Endothelial cell (in vitro differentiated cells): ENCODE measurements around the gene RECQL5. TPM values are rescaled to one million over a fixed set of nuclear protein-coding genes. Genes with fewer than 3 reads are reported as not detected.

Experiments
- DNase-seq: peaks from one replicate; pipeline ENCODE4 v3.0.0; 2021; ENCODE audit warnings: low spot score
- H3K27ac Mint-ChIP-seq: one replicate; pipeline ENCODE4 v1.8.0; 2021; ENCODE audit warnings: mixed read lengths, inconsistent platforms; ENCODE audit not compliant: unreplicated experiment
- H3K27me3 Mint-ChIP-seq: one replicate; pipeline ENCODE4 v1.8.0; 2021; ENCODE audit warnings: mild to moderate bottlenecking, moderate library complexity, mixed read lengths, inconsistent platforms; ENCODE audit not compliant: unreplicated experiment
- H3K36me3 Mint-ChIP-seq: one replicate; pipeline ENCODE4 v1.8.0; 2021; ENCODE audit warnings: mild to moderate bottlenecking, low read depth, mixed read lengths, inconsistent platforms; ENCODE audit not compliant: unreplicated experiment
- H3K4me1 Mint-ChIP-seq: one replicate; pipeline ENCODE4 v1.8.0; 2021; ENCODE audit warnings: mild to moderate bottlenecking, mixed read lengths, inconsistent platforms; ENCODE audit not compliant: unreplicated experiment
- H3K4me3 Mint-ChIP-seq: one replicate; pipeline ENCODE4 v1.8.0; 2021; ENCODE audit warnings: mild to moderate bottlenecking, mixed read lengths, inconsistent platforms; ENCODE audit not compliant: unreplicated experiment
- H3K9me3 Mint-ChIP-seq: one replicate; pipeline ENCODE4 v1.8.0; 2021; ENCODE audit warnings: mixed read lengths, inconsistent platforms; ENCODE audit not compliant: unreplicated experiment
- total RNA-seq: library from RNA; stranded (reverse); fragmentation: NEBNext Ultra II Directional; extraction: Animal tissue kit (Norgen Biotek cat#: 25700); gene quantifications from one replicate; pipeline ENCODE4 v1.2.1, GENCODE V29; 2021; ENCODE audit not compliant: unreplicated experiment
- TF ChIP-seq, protein P1 (sequence below): fragments of 200-600 bp; sonication (generic); IDR thresholded peaks from one replicate; pipeline ENCODE4 v1.5.0; 2021; ENCODE audit warnings: antibody characterized with exemption; ENCODE audit not compliant: unreplicated experiment

Gene RECQL5
- total RNA-seq, 1 donor from 2014 or later = 40.2 TPM

DNA sequence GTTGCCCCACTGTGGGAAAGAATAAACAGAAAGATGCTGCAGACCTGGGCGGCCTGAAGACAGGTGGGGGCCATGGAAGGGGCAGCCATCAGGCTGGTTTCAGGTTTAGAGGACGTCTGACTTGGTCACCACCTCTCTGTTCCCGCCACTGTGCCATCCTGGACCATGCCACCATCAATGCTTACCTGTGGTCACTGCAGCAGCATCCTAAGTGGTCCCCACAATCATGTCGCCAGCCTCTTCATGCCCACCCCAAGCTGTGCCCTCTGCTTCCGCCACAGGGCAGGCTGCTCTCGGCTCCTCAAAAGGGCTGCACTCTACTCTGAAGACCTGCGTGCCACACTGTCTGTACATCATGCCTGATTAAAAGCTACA, 23.3 kb downstream of the RECQL5 start:
- H3K27ac Mint-ChIP-seq = peak overlapping the region; percentile 18
- DNase-seq = no peak
- TF ChIP-seq, protein P1, sequence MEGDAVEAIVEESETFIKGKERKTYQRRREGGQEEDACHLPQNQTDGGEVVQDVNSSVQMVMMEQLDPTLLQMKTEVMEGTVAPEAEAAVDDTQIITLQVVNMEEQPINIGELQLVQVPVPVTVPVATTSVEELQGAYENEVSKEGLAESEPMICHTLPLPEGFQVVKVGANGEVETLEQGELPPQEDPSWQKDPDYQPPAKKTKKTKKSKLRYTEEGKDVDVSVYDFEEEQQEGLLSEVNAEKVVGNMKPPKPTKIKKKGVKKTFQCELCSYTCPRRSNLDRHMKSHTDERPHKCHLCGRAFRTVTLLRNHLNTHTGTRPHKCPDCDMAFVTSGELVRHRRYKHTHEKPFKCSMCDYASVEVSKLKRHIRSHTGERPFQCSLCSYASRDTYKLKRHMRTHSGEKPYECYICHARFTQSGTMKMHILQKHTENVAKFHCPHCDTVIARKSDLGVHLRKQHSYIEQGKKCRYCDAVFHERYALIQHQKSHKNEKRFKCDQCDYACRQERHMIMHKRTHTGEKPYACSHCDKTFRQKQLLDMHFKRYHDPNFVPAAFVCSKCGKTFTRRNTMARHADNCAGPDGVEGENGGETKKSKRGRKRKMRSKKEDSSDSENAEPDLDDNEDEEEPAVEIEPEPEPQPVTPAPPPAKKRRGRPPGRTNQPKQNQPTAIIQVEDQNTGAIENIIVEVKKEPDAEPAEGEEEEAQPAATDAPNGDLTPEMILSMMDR = no peak
- H3K27me3 Mint-ChIP-seq = no peaks in the 10 kb centered on the region
- no peak overlapping the region for H3K4me3 Mint-ChIP-seq
- H3K36me3 Mint-ChIP-seq = peaks cover 11% of the 10 kb centered on the region
- H3K4me1 Mint-ChIP-seq = peaks cover 9% of the 10 kb centered on the region
- no peaks in the 10 kb centered on the region for H3K9me3 Mint-ChIP-seq

DNA sequence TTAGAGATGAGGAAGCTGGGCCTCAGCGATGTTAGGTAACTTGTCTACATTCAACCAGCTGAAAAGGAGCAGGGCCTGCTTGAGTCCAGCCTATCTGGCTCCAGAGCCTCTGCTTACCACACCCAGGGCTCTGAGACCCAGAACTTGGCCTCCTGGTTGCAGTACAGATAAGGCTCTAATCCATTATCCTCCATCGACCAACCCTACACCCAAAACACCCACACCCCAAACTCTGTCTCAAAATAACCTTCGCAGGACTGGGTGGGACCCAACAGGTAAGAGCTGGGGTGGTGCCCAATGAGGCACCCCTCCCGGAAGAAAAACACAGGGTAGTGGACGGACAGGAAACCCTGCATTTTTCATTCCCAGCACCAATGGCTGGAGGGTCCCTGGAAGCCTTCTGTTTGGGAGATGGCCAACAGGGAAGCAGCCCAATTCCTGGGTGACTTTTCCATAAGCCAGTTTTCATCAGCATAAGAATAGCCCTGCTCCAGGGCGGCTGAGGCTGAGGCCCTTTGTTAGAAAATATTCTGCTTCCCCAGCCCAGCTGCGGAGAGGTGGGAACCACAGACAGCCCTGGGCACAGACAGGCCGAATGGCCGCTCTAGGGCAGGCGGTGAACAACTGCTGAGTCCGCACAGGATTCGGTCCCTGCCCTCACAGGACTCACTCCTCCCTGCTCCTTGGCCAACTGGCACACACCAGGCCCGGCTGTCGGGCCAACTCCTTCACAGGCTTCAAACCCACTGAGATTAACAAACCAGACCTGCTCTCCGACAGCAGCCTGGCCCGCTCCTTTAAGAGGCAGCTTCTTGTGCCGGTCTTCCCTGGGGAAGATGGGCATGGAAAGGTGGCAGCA, 23.9 kb downstream of the RECQL5 start:
- Mint-ChIP-seq H3K36me3 (peaks cover 8% of the 10 kb centered on the region), H3K4me1 (peaks cover 9% of the 10 kb centered on the region), H3K9me3 (no peaks in the 10 kb centered on the region), H3K4me3 (no peak overlapping the region), H3K27ac (no peak overlapping the region), H3K27me3 (no peaks in the 10 kb centered on the region)
- DNase-seq = no peak
- TF ChIP-seq, protein P1 = no peak

DNA sequence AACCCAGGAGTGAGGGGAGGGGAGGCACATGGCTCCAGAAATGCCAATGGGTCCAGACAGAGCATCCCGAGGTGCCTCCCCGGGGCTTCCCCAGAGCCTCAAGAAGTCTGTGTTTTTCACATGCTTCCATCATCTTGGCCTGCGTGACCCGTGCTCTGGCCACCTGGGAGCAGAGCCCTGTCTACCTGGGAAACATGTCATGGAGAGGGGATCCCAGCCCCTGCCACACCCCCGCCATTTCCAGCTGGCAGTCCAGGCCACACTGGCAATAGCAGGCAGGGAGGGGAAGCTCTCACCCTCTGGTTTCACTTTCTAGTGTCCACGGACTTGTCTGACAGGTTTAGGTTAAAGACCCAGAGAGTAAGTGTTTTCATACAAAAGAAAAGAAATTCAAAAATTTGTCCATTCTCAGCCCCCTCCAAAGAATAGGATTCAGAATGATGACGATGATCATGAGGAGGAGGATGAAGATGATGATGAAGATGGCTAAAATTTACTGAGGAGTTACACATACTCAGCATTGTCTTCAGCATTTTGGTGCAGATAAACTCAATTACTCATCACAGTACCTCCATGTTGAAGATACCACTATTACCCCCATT, 24.7 kb downstream of the RECQL5 start:
- no peaks in the 10 kb centered on the region for H3K9me3 Mint-ChIP-seq
- peaks cover 9% of the 10 kb centered on the region for H3K4me1 Mint-ChIP-seq
- H3K27ac Mint-ChIP-seq = no peak overlapping the region
- TF ChIP-seq, protein P1 = no peak
- peaks cover 7% of the 10 kb centered on the region for H3K36me3 Mint-ChIP-seq
- H3K27me3 Mint-ChIP-seq = no peaks in the 10 kb centered on the region
- no peak for DNase-seq
- no peak overlapping the region for H3K4me3 Mint-ChIP-seq

DNA sequence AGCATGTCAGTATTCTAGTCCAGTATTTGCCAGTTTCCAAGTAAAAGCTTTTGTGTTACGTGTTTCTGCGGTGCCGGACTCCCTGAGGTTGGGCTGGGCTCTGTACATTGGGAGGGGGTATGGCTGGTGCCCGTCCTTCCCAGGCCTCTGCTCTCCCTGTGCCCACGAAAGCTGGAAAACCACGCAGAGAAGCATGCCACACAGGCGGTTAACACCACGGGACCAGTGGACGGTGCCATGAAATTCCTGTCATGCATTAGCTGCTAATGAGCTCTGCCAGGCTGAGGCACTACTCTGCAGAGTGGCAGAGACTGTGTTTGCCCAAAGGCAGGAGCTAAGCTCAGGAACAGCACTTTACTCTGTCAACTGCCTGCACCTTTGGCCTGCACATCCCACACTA, 25.6 kb downstream of the RECQL5 start:
- no peak for DNase-seq
- H3K9me3 Mint-ChIP-seq = no peaks in the 10 kb centered on the region
- H3K36me3 Mint-ChIP-seq = peaks cover 7% of the 10 kb centered on the region
- TF ChIP-seq, protein P1 = no peak
- H3K4me1 Mint-ChIP-seq = peaks cover 9% of the 10 kb centered on the region
- H3K27ac Mint-ChIP-seq = no peak overlapping the region
- H3K4me3 Mint-ChIP-seq = no peak overlapping the region
- H3K27me3 Mint-ChIP-seq = no peaks in the 10 kb centered on the region

DNA sequence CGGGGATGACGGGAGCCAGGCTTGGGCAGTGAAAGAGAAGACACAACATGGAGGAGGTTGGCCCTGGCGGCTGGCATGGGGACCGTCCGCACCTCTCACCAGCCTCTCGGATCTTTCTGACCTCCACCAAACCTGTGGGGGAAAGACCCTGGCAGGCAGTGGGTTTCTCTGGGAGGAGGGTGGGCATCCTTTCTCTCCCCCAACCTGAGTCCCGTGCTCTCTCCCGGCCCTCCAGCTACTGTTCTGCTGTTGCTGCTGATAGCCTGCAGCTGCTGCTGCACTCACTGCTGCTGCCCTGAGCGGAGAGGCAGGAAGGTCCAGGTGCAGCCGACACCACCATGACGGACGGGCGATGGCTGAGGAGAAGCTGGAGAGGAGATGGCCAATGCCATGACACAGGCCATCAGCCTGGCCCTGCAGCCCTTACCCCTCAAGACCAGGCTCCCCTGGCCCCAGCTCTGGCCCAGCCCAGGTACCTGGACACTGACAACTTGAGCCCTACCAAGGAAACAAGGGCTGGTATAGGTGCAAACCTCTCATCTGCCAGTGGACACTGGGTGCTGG, 26.3 kb downstream of the RECQL5 start:
- no peak for DNase-seq
- Mint-ChIP-seq H3K4me3 (no peak overlapping the region), H3K36me3 (peaks cover 7% of the 10 kb centered on the region), H3K27me3 (no peaks in the 10 kb centered on the region), H3K9me3 (no peaks in the 10 kb centered on the region), H3K4me1 (peaks cover 3% of the 10 kb centered on the region), H3K27ac (no peak overlapping the region)
- TF ChIP-seq, protein P1 = no peak
